Stimulated activated CD4-positive, alpha-beta T cell treated with anti-CD3 and anti-CD28 coated beads, Interleukin-15, amount 100 ng/mL, for 48 hours (primary cell): Measurements from ENCODE around the gene ACBD4.

Source experiments
- DNase-seq, 2 donors: peaks; one replicate each; pipeline ENCODE4 v3.0.0-alpha.2; 2020; ENCODE audit warnings: low read depth in 2 of 2

ACBD4 gene

DNA sequence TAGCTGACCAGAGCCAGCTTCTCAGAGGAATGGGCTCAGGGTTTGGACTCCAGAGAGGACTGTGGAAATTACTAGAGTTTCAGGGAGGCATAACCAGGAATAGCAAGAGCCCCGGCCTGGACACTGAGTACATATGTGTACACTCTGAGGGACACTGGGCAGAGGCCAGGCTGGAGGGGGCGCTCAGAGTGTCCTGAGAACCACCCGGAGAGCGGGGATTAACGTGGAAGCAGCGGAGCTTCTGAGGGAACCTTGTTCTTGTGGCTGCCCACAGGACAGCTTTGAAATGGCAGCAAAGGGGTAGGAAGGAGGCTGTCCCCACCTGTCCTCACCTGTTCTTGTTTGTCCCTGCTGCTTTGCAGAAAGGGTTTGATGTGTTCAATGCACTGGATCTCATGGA, 31.0 kb upstream of the ACBD4 start:
- DNase-seq, result no peak

GRCh38 chr17:45104907-45105624, 30.4 kb upstream of the ACBD4 start:
- no peak for DNase-seq

DNA sequence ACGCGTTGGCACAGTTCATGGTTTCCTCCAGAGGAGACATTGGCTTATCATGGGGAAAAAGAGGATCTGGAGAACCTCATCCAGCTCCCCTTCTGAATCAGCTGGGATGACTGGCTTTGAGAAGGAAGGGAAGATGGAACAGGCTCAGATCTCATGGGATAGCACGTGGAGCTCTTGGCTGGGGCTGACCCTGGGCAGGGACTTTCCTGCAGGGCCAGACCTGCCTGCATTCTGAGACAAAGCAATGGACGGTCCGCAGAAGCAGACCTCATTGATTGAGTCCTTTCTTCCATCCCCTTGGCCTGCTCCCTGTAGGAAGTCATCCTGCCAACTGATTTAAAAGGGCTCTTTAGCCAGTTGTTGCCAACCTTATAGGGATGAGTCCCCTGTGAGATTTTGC, 29.4 kb upstream of the ACBD4 start:
- no peak for DNase-seq

- no peak for DNase-seq
Measured at GRCh38 chr17:45106582-45106981, 28.9 kb upstream of the ACBD4 start.

DNA sequence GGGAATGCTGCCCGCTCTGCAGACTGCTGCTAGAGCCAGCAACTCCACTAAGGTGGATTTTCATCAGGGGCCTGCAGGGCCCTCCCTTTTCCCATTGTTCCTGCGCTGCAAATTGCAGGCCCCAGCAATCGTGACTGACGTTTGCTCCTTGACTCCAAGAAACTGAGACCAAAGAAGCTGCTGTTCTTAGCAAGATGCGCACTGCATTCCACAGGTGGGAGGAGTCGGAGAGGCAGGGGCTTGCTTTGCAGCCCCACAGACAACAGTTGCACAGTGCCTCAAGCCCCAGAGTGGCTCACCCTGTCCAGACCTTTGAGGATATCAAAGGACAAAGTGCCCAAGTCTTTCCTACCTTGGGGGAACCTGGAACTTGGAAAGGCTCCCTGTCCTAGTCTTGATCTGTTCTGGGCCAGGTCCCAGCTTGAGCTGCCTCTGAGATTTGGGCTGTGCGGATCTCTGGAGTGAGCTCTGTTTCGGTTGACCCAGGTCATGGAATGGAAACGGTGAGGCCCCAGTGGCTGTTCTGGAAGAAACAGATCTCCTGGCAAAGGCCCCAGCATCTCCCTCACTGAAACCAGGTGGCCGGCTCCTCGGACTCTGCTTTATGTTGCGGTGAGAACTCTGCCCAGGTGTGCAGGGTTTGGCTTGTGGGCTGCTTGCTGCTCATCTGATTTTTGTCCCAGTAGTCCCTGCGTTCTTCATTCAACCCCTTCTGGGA, 28.0 kb upstream of the ACBD4 start:
- no peak for DNase-seq

DNA sequence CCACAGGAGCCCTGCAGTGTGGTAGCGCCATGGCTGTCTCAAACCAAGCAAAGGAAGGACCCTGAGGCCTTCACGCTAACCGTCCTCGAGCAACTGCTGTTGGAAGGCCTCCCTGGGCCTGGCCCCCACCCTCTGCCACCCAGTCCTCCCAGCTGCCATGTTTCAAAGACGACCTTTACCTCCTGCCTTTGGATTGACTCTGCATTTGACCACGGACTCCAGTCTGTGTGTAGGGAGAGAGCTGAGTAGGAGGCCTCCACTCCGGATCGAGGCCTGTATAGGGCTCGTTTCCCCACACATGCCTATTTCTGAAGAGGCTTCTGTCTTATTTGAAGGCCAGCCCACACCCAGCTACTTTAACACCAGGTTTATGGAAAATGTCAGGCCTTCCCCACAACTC, 27.4 kb upstream of the ACBD4 start:
- no peak for DNase-seq

- no peak for DNase-seq
Measured at GRCh38 chr17:45108595-45109521, 26.6 kb upstream of the ACBD4 start.

GRCh38 chr17:45110676-45111611, 24.5 kb upstream of the ACBD4 start:
- DNase-seq, result no peak

DNA sequence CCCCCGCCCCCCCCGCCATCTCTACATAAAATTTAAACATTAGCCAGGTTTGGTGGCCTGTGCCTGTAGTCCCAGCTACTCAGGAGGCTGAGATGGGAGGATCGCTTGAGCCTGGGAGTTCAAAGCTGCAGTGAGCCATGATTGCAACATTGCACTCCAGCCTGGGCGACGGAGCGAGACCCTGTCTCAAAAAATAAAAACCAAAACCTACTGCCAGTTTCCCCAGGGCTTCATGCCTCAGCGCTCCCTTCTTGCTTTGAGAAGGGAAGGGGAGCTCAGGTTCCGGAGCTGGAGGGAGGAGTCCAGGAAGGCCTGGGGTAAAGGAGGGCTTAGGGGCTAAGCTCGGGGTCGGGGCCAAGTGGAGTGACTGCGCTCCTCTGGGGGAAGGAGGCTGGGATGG, 23.6 kb upstream of the ACBD4 start:
- DNase-seq, result no peak

- no peak for DNase-seq
Measured at GRCh38 chr17:45112559-45113423, 22.7 kb upstream of the ACBD4 start.

DNA sequence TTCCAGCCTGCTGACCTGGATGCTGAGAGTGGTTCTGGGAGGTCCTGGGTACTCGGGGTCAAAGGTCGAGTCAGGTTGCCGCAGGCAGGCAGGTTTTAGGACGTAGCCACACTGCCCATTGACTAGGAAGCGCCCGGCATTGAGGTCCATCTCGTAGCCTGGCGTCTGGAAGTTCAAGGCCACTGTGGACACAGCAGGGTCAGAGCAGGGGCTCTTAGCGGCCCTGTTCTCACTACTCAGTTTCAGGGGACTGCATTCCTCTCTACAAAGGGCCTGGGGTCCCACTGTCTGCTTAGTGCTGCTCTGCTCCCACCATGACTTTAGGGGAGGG, 22.1 kb upstream of the ACBD4 start:
- no peak for DNase-seq

GRCh38 chr17:45114117-45114932, 21.2 kb upstream of the ACBD4 start:
- DNase-seq, result no peak

DNA sequence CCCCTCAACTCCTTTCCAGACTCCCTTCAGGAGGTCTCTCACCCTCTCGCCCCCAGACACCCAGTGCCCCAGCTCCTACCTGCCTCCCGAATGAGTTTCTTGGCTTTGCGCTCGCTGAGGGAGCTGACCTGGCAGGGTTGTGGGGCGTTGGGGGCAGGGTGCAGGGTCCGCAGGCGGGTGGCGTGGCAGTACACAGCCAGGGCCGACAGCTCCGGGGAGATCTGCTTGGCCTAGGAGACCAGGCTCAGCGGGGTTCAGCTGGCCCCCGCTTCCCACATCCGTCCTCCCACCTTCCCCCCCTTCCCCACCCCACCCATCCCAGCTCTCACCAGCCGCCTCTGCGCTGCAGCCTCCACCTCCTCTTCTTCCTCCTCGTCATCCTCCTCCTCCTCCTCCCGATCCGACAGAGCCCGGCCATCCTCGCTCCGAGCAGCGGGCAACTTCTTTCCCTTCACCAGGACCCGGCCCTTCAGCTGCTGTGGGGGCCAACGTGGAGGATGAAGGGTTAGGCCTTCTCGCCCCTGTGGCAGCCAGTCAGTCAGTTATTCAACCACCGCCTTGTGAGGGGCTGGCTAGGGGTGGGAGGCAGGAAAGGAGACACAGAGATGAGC, 20.4 kb upstream of the ACBD4 start:
- DNase-seq, result no peak

DNA sequence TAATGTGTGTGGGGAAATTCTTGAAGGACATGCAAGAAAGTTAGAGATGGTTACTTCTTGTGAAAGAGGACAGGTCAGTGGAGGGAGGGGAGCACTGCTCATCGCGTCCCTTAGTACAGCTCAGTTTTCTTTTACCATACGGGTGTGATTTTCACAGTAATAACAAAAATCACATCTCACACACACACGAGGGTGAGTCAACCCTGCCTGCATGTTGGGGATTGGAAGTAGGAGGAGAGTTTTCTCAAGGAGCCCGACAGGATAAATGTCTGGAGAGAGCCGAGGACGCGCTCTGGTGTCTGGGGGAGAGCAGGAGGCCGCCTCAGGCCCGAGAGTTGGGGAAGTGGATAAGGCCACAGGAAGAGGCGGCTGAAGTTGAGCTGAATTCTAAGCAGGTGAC, 19.6 kb upstream of the ACBD4 start:
- no peak for DNase-seq

GRCh38 chr17:45116434-45117016, 19.0 kb upstream of the ACBD4 start:
- DNase-seq, result no peak

GRCh38 chr17:45117334-45117733, 18.2 kb upstream of the ACBD4 start:
- no peak for DNase-seq

DNA sequence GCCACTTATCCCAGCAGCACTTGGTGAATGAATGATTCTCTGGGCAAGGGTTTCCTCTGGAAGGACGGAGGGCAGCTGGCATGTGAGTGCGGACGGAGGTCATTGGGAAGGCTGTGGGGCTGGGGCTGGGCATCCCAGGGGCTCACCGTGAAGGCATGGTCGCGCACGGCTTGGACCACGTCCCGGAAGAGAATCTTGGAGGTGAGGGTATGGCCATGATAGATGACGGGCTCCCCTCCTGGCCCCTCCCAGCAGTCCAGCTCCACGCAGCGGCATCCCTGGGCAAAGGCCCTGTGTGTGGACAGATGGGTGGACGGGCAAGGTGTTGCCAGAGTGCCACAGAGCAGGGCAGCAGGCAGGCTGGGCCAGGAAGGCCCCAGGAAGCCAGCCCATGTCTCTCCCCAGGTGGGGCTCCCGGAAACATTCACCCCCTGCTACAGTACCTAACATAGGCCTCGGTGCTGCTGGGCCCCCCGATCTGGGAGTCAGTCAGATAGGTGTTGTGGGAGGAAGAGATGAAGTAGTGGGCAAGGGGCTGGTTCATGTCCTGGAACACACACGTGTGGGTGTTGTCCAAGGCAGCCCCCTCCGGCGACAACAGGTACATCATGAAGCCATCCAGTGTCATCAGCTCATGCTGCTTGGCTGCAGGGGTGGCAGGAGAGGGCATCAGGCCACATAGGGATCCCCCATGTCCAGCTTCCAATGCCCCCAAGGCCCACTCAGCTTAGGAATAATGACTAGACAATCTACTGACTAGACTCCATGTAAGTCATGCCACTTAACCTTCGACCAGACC, 17.4 kb upstream of the ACBD4 start:
- no peak for DNase-seq

DNA sequence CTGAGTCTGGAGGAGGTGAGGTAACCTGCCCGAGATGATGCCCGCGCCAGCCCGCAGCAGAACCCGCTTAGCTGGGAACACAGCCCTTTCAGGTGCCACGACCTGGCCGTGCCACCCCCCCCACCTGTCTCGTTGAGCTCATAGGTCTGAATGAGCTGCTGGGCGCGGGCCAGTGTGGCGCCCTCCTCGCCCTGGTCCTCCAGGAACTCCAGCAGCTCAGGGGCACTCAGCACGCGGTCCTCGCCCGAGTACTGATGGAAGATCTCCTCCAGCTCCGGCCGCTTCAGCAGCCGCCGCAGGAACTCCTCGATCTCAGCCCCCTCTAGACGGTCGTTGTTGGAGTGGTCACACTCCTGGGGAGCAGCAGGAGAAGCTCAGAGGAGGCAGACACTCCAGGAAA, 16.8 kb upstream of the ACBD4 start:
- DNase-seq, result no peak
